Inflammatory macrophage treated with lipopolysaccharide for 4 hours (primary cell): ENCODE data around the gene ZFAND4.
"Not testable (repeated sequence)": the region's sequence is repeated elsewhere in the genome, so short reads cannot be mapped to it uniquely, and the experiment has no call there.

Experiments used
- DNase-seq: peaks from one replicate; pipeline ENCODE4 v3.0.0-alpha.2; 2020

Gene ZFAND4

DNA sequence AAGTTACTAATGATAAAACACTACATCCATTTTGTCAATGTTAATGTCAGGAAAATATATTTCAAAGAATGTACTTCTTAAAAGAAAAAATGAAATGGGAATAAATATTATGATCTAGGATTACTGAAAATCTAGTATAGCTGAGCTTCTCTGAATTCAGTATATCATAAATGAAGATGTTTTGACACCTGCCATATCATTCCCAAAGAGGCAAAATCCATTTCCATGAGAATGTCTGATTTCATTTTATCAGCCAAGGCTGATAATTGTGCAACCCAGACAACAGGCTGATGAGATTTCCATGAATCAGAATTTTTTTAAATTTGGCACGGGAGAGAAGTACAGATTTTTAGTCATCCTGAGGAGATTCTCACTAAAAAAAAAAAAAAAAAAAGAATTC lies 32.5 kb downstream of the ZFAND4 start:
- DNase-seq: no peak

- DNase-seq: no peak
Observed at GRCh38 chr10:45627412-45628048, 45.0 kb downstream of the ZFAND4 start.

DNA sequence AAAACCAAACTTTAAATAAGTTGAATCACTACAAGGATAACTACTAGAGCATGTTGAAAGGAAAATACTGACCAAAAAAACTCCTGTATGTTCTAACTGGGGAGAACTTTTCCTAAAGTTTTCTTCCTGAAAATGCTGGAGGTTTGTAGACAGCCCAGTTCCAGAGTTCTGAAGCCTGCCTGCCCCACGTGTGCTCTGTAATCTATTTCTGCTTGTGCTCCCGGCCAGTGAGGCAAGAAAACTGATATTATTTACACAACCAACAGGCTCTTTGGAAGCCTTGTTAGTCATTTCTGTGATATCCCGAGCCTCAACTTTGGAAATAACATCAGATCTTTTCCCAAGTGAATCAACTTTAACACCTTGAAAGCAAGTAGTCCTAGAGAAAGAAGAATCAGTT lies 46.7 kb downstream of the ZFAND4 start:
- DNase-seq: no peak

DNA sequence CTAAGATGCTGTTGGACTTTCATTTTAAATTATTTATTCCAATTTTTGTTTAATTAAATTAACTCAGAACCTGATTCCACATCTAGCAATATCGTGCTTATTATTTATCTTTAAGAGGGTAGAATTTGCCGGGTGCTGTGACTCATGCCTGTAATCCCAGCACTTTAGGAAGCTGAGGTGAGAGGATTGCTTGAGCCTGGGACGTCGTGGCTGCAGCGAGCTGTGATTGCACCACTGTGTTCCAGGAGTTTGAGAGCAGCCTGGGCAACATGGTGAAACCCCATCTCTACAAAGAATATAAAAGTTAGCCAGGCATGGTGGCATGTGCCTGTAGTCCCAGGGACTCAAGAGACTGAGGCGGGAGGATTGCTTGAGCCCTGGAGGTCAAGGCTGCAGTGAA lies 47.8 kb downstream of the ZFAND4 start:
- no peak for DNase-seq

GRCh38 chr10:45614869-45615268 lies 57.7 kb downstream of the ZFAND4 start:
- no peak for DNase-seq

GRCh38 chr10:45612741-45613140 lies 59.8 kb downstream of the ZFAND4 start:
- DNase-seq: no peak

GRCh38 chr10:45608052-45608451 lies 64.5 kb downstream of the ZFAND4 start:
- DNase-seq: no peak

DNA sequence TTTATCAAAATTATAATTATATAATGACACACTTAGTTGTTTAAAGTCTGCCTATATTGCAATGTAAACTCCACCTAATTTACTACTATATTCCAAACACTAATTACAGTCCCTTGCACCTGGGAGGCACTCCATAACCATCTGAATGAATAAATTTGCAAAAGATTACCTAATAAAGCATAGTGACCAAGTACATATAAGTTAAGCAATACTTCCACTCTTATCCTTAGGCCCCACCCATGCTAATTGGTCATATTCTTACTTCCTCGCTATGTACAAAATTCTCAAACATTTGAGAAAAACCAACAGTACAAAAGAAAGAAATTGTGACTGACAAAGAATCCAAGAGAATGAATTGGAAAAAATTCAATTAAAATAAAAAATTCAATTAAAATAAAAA lies 65.3 kb downstream of the ZFAND4 start:
- DNase-seq: peak; percentile 60

DNA sequence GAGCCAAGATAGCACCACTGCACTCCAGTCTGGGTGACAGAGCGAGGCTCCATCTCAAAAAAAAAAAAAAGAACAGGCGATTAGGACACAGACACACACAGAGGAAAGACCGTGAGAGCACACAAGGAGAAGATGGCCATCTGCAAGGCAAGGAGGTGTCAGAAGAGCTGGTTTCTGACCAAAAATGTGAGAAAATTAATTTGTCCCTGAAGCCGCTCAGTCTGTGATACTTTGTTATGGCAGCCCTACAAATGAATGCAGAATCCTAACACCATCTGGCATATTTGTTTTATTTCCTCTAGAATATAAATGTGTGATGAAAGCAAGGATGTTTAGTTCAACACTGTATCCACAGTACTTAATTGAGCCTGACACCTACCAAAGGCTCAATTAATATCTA lies 69.7 kb downstream of the ZFAND4 start:
- DNase-seq: no peak

- peak; percentile 8 for DNase-seq
Observed at GRCh38 chr10:45602082-45602730, 70.4 kb downstream of the ZFAND4 start.

DNA sequence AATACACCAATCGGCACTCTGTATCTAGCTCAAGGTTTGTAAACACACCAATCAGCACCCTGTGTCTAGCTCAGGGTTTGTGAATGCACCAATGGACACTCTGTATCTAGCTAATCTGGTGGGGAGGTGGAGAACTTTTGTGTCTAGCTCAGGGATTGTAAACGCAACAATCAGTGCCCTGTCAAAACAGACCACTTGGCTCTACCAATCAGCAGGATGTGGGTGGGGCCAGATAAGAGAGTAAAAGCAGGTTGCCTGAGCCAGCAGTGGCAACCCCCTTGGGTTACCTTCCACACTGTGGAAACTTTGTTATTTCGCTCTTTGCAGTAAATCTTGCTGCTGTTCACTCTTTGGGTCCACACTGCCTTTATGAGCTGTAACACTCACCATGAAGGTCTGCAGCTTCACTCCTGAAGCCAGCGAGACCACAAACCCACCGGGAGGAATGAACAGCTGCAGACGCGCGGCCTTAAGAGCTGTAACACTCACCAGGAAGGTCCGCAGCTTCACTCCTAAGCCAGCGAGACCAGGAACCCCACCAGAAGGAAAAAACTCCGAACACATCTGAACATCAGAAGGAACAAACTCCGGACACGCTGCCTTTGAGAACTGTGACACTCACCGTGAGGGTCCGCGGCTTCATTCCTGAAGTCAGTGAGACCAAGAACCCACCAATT lies 71.2 kb downstream of the ZFAND4 start:
- DNase-seq: not testable (repeated sequence)

GRCh38 chr10:45600337-45601253 lies 72.0 kb downstream of the ZFAND4 start:
- DNase-seq: not testable (repeated sequence)

- no peak for DNase-seq
Observed at GRCh38 chr10:45599646-45600045, 72.9 kb downstream of the ZFAND4 start.

DNA sequence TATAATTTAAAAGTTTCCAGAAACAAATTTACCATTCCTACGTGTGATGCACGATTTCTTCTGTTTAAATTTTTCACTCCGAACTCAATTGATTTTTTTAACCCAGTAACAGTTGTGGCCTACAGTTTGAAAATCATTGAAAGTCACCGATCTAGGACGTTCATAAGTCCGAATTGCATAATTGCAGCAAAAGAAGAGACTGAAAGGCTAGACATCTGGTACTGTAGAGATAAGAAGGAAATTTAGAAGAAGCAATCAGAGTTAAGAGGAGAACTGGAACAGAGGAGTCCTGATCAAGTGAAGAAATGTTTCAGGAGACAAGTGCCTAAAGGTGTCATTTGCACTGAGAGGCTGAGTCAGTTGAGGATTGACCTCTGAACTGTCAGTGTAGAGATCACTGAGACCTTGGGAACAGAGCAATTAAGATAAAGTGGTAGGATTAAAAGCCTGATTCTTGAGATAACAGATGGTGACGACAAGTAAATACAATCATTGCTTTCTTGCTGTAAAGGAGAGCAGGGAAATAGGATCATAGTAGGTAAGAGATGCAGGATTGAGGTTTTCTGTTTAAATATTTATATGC lies 73.5 kb downstream of the ZFAND4 start:
- no peak for DNase-seq

- DNase-seq: no peak
Observed at GRCh38 chr10:45596526-45596925, 76.0 kb downstream of the ZFAND4 start.

GRCh38 chr10:45594276-45595157 lies 78.1 kb downstream of the ZFAND4 start:
- peak; percentile 92 for DNase-seq

DNA sequence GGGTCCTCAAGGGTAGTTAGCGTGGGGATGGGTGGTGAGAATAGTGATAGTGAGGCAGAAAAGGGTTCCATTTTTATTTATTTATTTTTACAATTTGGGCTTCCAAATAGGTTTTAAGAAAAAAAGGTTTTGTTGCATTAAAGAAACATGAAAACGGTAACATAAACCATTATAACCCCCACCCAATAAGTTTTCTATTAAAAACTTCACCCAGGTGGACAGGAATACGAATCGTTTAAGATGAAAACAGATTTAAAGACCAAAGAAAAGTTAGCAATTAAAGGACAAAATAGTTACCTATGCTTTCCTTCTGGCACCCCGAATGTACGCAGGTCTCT lies 78.7 kb downstream of the ZFAND4 start:
- no peak for DNase-seq

- DNase-seq: peak; percentile 24
Observed at GRCh38 chr10:45592926-45593325, 79.6 kb downstream of the ZFAND4 start.

- peak; percentile 3 for DNase-seq
Observed at GRCh38 chr10:45592432-45592831, 80.1 kb downstream of the ZFAND4 start.

DNA sequence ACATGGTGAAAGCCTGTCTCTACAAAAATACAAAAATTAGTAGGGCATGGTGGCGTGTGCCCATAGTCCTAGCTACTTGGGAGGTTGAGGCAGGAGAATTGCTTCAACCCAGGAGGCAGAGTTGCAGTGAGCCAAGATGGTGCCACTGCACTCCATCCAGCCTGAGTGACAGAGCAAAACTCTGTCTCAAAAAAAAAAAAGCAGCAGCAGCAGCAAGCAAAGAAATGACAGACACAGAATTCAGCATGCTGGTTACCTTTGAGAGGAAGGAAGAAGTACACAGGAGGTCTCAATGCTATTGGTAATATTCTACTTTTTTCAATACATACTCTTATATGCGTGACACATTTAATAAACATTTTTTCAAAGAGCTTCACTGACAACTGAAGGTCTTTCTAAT lies 81.3 kb downstream of the ZFAND4 start:
- no peak for DNase-seq

GRCh38 chr10:45589868-45590267 lies 82.7 kb downstream of the ZFAND4 start:
- DNase-seq: no peak

DNA sequence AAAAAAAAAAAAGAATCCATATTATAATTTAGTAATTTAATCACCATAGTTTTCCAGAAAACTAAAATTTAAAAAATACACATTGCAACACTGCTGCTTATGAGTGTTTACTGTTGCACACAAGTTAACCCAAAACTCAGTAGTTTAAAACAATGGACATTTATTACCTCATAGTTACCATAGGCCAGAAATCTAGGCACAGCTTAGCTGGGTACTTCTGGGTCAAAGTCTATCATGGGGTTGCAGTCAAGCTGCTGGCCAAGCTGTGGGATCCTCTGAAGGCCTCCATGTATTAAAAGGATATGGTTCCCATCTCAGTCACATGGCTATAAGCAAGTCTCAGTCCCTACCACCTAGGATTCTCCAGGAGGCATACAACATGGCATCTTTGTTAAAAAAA lies 83.6 kb downstream of the ZFAND4 start:
- DNase-seq: no peak
